ENCODE data around the gene KPNA1.

DNA sequence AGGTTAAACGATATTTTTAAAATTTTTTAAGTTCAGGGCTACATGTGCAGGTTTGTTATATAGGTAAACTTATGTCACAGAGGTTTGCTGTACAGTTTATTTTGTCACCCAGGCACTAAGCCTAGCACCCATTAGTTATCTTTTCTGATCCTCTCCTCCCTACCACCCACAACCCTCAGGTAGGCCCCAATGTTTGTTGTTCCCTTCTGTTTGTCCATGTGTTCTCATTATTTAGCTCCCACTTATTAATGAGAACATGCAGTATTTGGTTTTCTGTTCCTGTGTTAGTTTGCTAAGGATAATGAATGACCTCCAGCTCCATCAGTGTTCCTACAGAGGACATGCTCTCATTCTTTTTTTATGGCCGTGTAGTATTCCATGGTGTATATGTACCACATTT is 115.8 kb downstream of the KPNA1 start:
- TF ChIP-seq ZNF423 (CRISPR knock-in tag; IDR thresholded peaks at IDR 0.05) (no peak), ZNF263 (CRISPR knock-in tag; IDR thresholded peaks at IDR 0.05; ENCODE audit: low read depth) (no peak)

Measured in WTC11 (cell line).